Keratinocyte (primary cell): ENCODE results near the gene VAV2.

Source experiments
- CTCF ChIP-seq, 3 experiments: IDR thresholded peaks in 1 of 3; conservative IDR thresholded peaks in 1 of 3; optimal IDR thresholded peaks in 1 of 3; 2 replicates in 2 of 3; 3 replicates in 1 of 3; pipeline versions ENCODE3 to v1.5.1; 2011; ENCODE audit warnings: low read length in 3 of 3, mild to moderate bottlenecking in 3 of 3, moderate library complexity in 2 of 3, control low read depth in 1 of 3, inconsistent platforms in 1 of 3; ENCODE audit not compliant: insufficient read depth in 2 of 3; ENCODE audit errors: extremely low read depth in 1 of 3
- EZH2 ChIP-seq: IDR thresholded peaks from one replicate; pipeline ENCODE4 v1.6.1; 2012; ENCODE audit warnings: inconsistent platforms, mild to moderate bottlenecking, low read length, moderate library complexity

- TF ChIP-seq EZH2 (no peak), CTCF (optimal IDR thresholded peaks at IDR 0.05 in 1 of 3, IDR thresholded peaks at IDR 0.05 in 1 of 3, conservative IDR thresholded peaks at IDR 0.05 in 1 of 3; ENCODE audit: extremely low read depth in 1 of 3, insufficient read depth in 2 of 3, low read length in 3 of 3) (no peak)
Observed at GRCh38 chr9:134024214-134024792, 32.2 kb upstream of the VAV2 start.
